Smooth muscle cell of the brain vasculature (primary cell): ENCODE measurements around the gene TNS1.

Source experiments
- DNase-seq: peaks from one replicate; pipeline ENCODE4 v3.0.0-alpha.2; 2012; ENCODE audit warnings: low read depth, low spot score

Gene TNS1

GRCh38 chr2:217930761-217931563, 71.8 kb downstream of the TNS1 start:
- DNase-seq = no peak

GRCh38 chr2:217929757-217930707, 72.8 kb downstream of the TNS1 start:
- no peak for DNase-seq

GRCh38 chr2:217929272-217929671, 73.5 kb downstream of the TNS1 start:
- DNase-seq = no peak

GRCh38 chr2:217928324-217929181, 74.2 kb downstream of the TNS1 start:
- no peak for DNase-seq

GRCh38 chr2:217927601-217928323, 75.0 kb downstream of the TNS1 start:
- no peak for DNase-seq

- DNase-seq = no peak
Observed at GRCh38 chr2:217926801-217927200, 76.0 kb downstream of the TNS1 start.

GRCh38 chr2:217924346-217924901, 78.4 kb downstream of the TNS1 start:
- DNase-seq = no peak

- no peak for DNase-seq
Observed at GRCh38 chr2:217923007-217923686, 79.6 kb downstream of the TNS1 start.

GRCh38 chr2:217922101-217923006, 80.4 kb downstream of the TNS1 start:
- no peak for DNase-seq

- DNase-seq = no peak
Observed at GRCh38 chr2:217920879-217921603, 81.8 kb downstream of the TNS1 start.

- DNase-seq = no peak
Observed at GRCh38 chr2:217919781-217920351, 82.9 kb downstream of the TNS1 start.

- no peak for DNase-seq
Observed at GRCh38 chr2:217919204-217919603, 83.6 kb downstream of the TNS1 start.

- peak; percentile 80 for DNase-seq
Observed at GRCh38 chr2:217918308-217919024, 84.3 kb downstream of the TNS1 start.

GRCh38 chr2:217916504-217917254, 86.1 kb downstream of the TNS1 start:
- no peak for DNase-seq

- DNase-seq = no peak
Observed at GRCh38 chr2:217915706-217916105, 87.1 kb downstream of the TNS1 start.

- no peak for DNase-seq
Observed at GRCh38 chr2:217914878-217915277, 87.9 kb downstream of the TNS1 start.

- no peak for DNase-seq
Observed at GRCh38 chr2:217914078-217914477, 88.7 kb downstream of the TNS1 start.
